Measurements from ENCODE around the gene KCNK4. TPM values are rescaled to one million over a fixed set of nuclear protein-coding genes. Genes with fewer than 3 reads are reported as not detected.

KCNK4 gene
- total and polyA plus RNA-seq, 2 of the 13 experiments (the other 11 are each of a cell fraction or from before 2014, with no cell fraction given) = not detected

GRCh38 chr11:64260147-64260708 is 30.9 kb upstream of the KCNK4 start:
- ATAC-seq (no peak), DNase-seq (ENCODE audit: low spot score) (no peak), FAIRE-seq (no peak)
- intact Hi-C loops (cut with micrococcal nuclease; ENCODE audit: unreplicated experiment) (no loop called here), in situ Hi-C loops (cut with HindIII; ENCODE audit: extremely low pct_ligation_motif_present, low pct_unique_long_range_greater_than_20kb) (no loop called here)
- H2AFZ ChIP-seq (ENCODE audit: low read length) = no peak overlapping the region
- H3K36me3 ChIP-seq (replicated peaks in 1 of 2; ENCODE audit: control insufficient read depth in 1 of 2, insufficient read depth in 2 of 2, low read length in 2 of 2) = peaks cover 14 to 45% of the 10 kb centered on the region in 2 experiments; a peak in 4 of 5 replicates
- no peaks in the 10 kb centered on the region for H4K20me1 ChIP-seq (ENCODE audit: insufficient read depth, low read length)
- no peak overlapping the region for H3K4me2 ChIP-seq (ENCODE audit: low read depth, low read length)
- no peaks in the 10 kb centered on the region for H3K9me3 ChIP-seq (ENCODE audit: low read length)
- no peak overlapping the region for H3K9ac ChIP-seq (ENCODE audit: insufficient read depth, low read depth, low read length)
- 98% methylated on average over 6 of the region's 6 CpGs for whole genome bisulfite sequencing (ENCODE audit: low lambda C conversion rate)
- no peak overlapping the region for H3K27ac ChIP-seq (ENCODE audit: extremely low read length, insufficient read depth, low read length)
- CTCF ChIA-PET (ENCODE audit: low intra/inter-chr PET ratio, low total read pairs) = no interaction called here
- no peak overlapping the region for H3K4me3 ChIP-seq (replicated peaks in 1 of 3; ENCODE audit: insufficient read depth in 1 of 3, low read depth in 2 of 3, low read length in 3 of 3)
- no TSS peak for BruUV-seq (replicated peaks)
- POLR2A ChIA-PET = interaction anchor here (0.9 kb wide), 1 partner anchor 9 kb away, joined by 3 read pairs; no protein-coding TSS in a partner anchor
- H3K27me3 ChIP-seq (ENCODE audit: control insufficient read depth in 1 of 2, insufficient read depth in 2 of 2, low read length in 2 of 2) = no peaks in the 10 kb centered on the region
- H3K79me2 ChIP-seq (ENCODE audit: insufficient read depth, low read length) = no peaks in the 10 kb centered on the region
- no peaks in the 10 kb centered on the region for H3K4me1 ChIP-seq (ENCODE audit: insufficient read depth, low read length)
- TF ChIP-seq ZSCAN25 (CRISPR knock-in tag; IDR thresholded peaks at IDR 0.05) (no peak), KIAA2018 (CRISPR knock-in tag; IDR thresholded peaks at IDR 0.05; ENCODE audit: borderline replicate concordance) (no peak), IKZF1 (IDR thresholded peaks at IDR 0.05) (no peak), ZNF331 (CRISPR knock-in tag; IDR thresholded peaks at IDR 0.05) (no peak), ZNF768 (CRISPR knock-in tag; IDR thresholded peaks at IDR 0.05) (no peak), ZSCAN31 (CRISPR knock-in tag; IDR thresholded peaks at IDR 0.05; ENCODE audit: low read depth) (no peak), ZSCAN9 (CRISPR knock-in tag; IDR thresholded peaks at IDR 0.05; ENCODE audit: borderline replicate concordance) (no peak), RFXAP (CRISPR knock-in tag; IDR thresholded peaks at IDR 0.05; ENCODE audit: borderline replicate concordance) (no peak), STAT5B (CRISPR knock-in tag; IDR thresholded peaks at IDR 0.05) (no peak), ARID2 (CRISPR knock-in tag; IDR thresholded peaks at IDR 0.05; ENCODE audit: borderline replicate concordance) (no peak), ZNF792 (CRISPR knock-in tag; IDR thresholded peaks at IDR 0.05) (no peak)
- TF ChIP-seq, protein P1, sequence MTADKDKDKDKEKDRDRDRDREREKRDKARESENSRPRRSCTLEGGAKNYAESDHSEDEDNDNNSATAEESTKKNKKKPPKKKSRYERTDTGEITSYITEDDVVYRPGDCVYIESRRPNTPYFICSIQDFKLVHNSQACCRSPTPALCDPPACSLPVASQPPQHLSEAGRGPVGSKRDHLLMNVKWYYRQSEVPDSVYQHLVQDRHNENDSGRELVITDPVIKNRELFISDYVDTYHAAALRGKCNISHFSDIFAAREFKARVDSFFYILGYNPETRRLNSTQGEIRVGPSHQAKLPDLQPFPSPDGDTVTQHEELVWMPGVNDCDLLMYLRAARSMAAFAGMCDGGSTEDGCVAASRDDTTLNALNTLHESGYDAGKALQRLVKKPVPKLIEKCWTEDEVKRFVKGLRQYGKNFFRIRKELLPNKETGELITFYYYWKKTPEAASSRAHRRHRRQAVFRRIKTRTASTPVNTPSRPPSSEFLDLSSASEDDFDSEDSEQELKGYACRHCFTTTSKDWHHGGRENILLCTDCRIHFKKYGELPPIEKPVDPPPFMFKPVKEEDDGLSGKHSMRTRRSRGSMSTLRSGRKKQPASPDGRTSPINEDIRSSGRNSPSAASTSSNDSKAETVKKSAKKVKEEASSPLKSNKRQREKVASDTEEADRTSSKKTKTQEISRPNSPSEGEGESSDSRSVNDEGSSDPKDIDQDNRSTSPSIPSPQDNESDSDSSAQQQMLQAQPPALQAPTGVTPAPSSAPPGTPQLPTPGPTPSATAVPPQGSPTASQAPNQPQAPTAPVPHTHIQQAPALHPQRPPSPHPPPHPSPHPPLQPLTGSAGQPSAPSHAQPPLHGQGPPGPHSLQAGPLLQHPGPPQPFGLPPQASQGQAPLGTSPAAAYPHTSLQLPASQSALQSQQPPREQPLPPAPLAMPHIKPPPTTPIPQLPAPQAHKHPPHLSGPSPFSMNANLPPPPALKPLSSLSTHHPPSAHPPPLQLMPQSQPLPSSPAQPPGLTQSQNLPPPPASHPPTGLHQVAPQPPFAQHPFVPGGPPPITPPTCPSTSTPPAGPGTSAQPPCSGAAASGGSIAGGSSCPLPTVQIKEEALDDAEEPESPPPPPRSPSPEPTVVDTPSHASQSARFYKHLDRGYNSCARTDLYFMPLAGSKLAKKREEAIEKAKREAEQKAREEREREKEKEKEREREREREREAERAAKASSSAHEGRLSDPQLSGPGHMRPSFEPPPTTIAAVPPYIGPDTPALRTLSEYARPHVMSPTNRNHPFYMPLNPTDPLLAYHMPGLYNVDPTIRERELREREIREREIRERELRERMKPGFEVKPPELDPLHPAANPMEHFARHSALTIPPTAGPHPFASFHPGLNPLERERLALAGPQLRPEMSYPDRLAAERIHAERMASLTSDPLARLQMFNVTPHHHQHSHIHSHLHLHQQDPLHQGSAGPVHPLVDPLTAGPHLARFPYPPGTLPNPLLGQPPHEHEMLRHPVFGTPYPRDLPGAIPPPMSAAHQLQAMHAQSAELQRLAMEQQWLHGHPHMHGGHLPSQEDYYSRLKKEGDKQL (CRISPR knock-in tag; IDR thresholded peaks at IDR 0.05; ENCODE audit: low read depth) = no peak

Measured in HepG2 (cell line).